K562 (cell line): Measurements from ENCODE around the gene EME1. TPM values are rescaled to one million over a fixed set of nuclear protein-coding genes. Genes with fewer than 3 reads are reported as not detected.

Experiments used
- BRCA1 ChIP-seq, 2 experiments: fragments of 450-650 bp in 1 of 2; sonication (generic) in 1 of 2; formaldehyde crosslinking in 1 of 2; IDR thresholded peaks; 2 replicates each; pipeline versions ENCODE4 v1.5.0 to v1.6.1; 2017 to 2020; ENCODE audit warnings: mild to moderate bottlenecking in 1 of 2, missing genetic modification reagents in 1 of 2
- CREB3 ChIP-seq: fragments of 450-650 bp; conservative IDR thresholded peaks from 2 replicates; pipeline ENCODE4 v1.6.1; 2016; ENCODE audit warnings: missing genetic modification characterization, low read depth, mild to moderate bottlenecking, missing compliant biosample characterization, moderate library complexity
- E2F1 ChIP-seq: sonication (generic); formaldehyde crosslinking; IDR thresholded peaks from 2 replicates; pipeline ENCODE4 v1.8.1; 2023; ENCODE audit warnings: mild to moderate bottlenecking, missing genetic modification reagents, moderate library complexity
- ETV5 ChIP-seq: sonication (generic); formaldehyde crosslinking; IDR thresholded peaks from 2 replicates; pipeline ENCODE4 v1.4.0; 2020; ENCODE audit warnings: low read depth, mild to moderate bottlenecking, missing genetic modification reagents
- EWSR1 ChIP-seq: fragments of 450-650 bp; IDR thresholded peaks from 2 replicates; pipeline ENCODE4 v1.6.1; 2018; ENCODE audit warnings: borderline replicate concordance, mild to moderate bottlenecking, low read depth, moderate library complexity; ENCODE audit not compliant: partially characterized antibody
- IRF1 ChIP-seq: sonication (generic); formaldehyde crosslinking; IDR thresholded peaks from 2 replicates; pipeline ENCODE4 v1.8.0; 2022; ENCODE audit warnings: missing genetic modification reagents, mild to moderate bottlenecking, borderline replicate concordance
- KHSRP ChIP-seq: fragments of 450-650 bp; IDR thresholded peaks from 2 replicates; pipeline ENCODE4 v1.6.1; 2017
- MBD1 ChIP-seq: fragments of 250-450 bp; sonication (Bioruptor Pico); IDR thresholded peaks from 2 replicates; pipeline ENCODE4 v1.8.0; 2022; ENCODE audit warnings: inconsistent platforms
- MCM7 ChIP-seq, 2 experiments: fragments of 450-650 bp; IDR thresholded peaks; 2 replicates each; pipeline ENCODE4 v1.6.1; 2016 to 2018
- SIN3B ChIP-seq: fragments of 450-650 bp; IDR thresholded peaks from 2 replicates; pipeline ENCODE4 v1.6.1; 2017; ENCODE audit warnings: low read depth, mild to moderate bottlenecking, moderate library complexity
- SMAD1 ChIP-seq: fragments of 150-350 bp; IDR thresholded peaks from 2 replicates; pipeline ENCODE4 v1.6.1; 2014; ENCODE audit warnings: low read length, low read depth; ENCODE audit not compliant: partially characterized antibody
- SP2 ChIP-seq: IDR thresholded peaks from 2 replicates; pipeline ENCODE4 v1.6.1; 2011; ENCODE audit warnings: mild to moderate bottlenecking, low read depth, low read length, moderate library complexity; ENCODE audit not compliant: poor library complexity, severe bottlenecking; ENCODE audit errors: extremely low read depth
- TCF15 ChIP-seq: fragments of 250-450 bp; sonication (Bioruptor Pico); IDR thresholded peaks from 2 replicates; pipeline ENCODE4 v1.8.0; 2022; ENCODE audit warnings: moderate library complexity, mild to moderate bottlenecking, inconsistent platforms
- TEAD2 ChIP-seq: fragments of 450-650 bp; IDR thresholded peaks from 2 replicates; pipeline ENCODE4 v1.6.1; 2016; ENCODE audit warnings: missing genetic modification characterization, control low read depth, missing compliant biosample characterization
- ZNF398 ChIP-seq: fragments of 250-450 bp; sonication (Bioruptor Pico); IDR thresholded peaks from 2 replicates; pipeline ENCODE4 v1.8.0; 2021; ENCODE audit warnings: moderate library complexity, mild to moderate bottlenecking, inconsistent platforms
- ZNF589 ChIP-seq: fragments of 200-800 bp; sonication (Bioruptor generic); IDR thresholded peaks from 2 replicates; pipeline ENCODE4 v1.6.1; 2016; ENCODE audit warnings: low read depth, missing genetic modification characterization, missing compliant biosample characterization
- ZNF699 ChIP-seq: fragments of 250-450 bp; sonication (Bioruptor Pico); IDR thresholded peaks from 2 replicates; pipeline ENCODE4 v1.8.0; 2021; ENCODE audit warnings: mild to moderate bottlenecking, moderate library complexity; ENCODE audit not compliant: insufficient replicate concordance
- polyA plus RNA-seq, 8 experiments: library from polyadenylated mRNA; depleted of rRNA in 4 of 8; stranded (reverse) in 5 of 8; unstranded in 3 of 8; fragments of >200 nt; fragmentation: Nextera tagmentation in 2 of 8; fragmentation: Illumina TruSeq in 1 of 8; extraction: Ambion mirVana in 2 of 8; extraction: Trizol in 1 of 8; gene quantifications; 2 replicates each; pipeline versions ENCODE4 v1.2.1 to v1.2.3, GENCODE V29; 2011 to 2014; ENCODE audit warnings: inconsistent platforms in 1 of 8, missing spikeins in 1 of 8
- total RNA-seq, 7 experiments: library from RNA; depleted of rRNA in 6 of 7; stranded (reverse); fragments of >200 nt in 6 of 7; fragmentation: Illumina TruSeq in 2 of 7; extraction: Trizol in 2 of 7; gene quantifications; 2 replicates each; pipeline versions ENCODE4 v1.2.1 to v1.2.3, GENCODE V29; 2011 to 2021; ENCODE audit warnings: low replicate concordance in 1 of 7

Gene EME1
- total and polyA plus RNA-seq, 9 of the 15 experiments (the other 6 are each of a cell fraction or from before 2014, with no cell fraction given) = 14.6 to 44.1 (median 24.0) TPM

GRCh38 chr17:50425682-50426471 is 52.8 kb downstream of the EME1 start, which contains the start of gene ACSF2 (continued):
- TF ChIP-seq ZNF589 (CRISPR knock-in tag) (no peak), MBD1 (CRISPR knock-in tag) (no peak), CREB3 (tag) (no peak), IRF1 (CRISPR knock-in tag) (no peak), TCF15 (CRISPR knock-in tag) (no peak), TEAD2 (tag) (no peak), SIN3B (no peak), SP2 (no peak), KHSRP (no peak), MCM7 (IDR thresholded peaks at IDR 0.05) (no peak), ZNF398 (CRISPR knock-in tag) (no peak), BRCA1 (IDR thresholded peaks at IDR 0.05) (no peak), BRCA1 (CRISPR knock-in tag; IDR thresholded peaks at IDR 0.05) (no peak), EWSR1 (no peak), SMAD1 (peak; percentile 35), E2F1 (CRISPR knock-in tag) (no peak), ZNF699 (no peak), ETV5 (CRISPR knock-in tag) (no peak)
